ENCODE measurements around the gene TUG1. TPM values are rescaled to one million over a fixed set of nuclear protein-coding genes. Genes with fewer than 3 reads are reported as not detected.

The TUG1 gene
- total RNA-seq, 1 donor from 2014 or later: 83.0 TPM

DNA sequence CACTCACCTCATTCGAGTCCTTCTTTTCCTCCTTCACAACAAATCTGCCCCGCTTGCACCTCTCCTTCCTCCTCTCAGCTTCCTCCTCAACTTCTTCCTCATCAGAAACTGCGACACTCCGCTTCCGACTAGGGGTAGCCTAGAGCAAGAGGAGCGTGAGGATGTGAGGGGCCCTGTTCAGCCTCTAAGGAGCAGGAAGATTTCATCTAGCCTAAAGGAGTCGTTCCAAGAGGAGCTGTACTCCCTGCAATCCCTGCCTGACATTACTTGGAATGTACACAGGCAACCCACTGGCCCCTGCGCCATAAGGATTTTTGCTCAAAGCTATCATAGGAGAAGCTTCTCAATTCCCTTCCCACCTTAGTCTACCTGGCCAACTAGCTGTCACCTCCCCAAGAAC lies 35.0 kb upstream of the TUG1 start:
- Mint-ChIP-seq H3K27ac (no peak overlapping the region), H3K4me3 (no peak overlapping the region), H3K9me3 (no peaks in the 10 kb centered on the region), H3K4me1 (no peaks in the 10 kb centered on the region), H3K36me3 (ENCODE audit: low read depth) (peaks cover 87% of the 10 kb centered on the region), H3K27me3 (no peaks in the 10 kb centered on the region)
- DNase-seq (no peak), ATAC-seq (ENCODE audit: low read depth) (no peak)
- POLR2A ChIA-PET: no interaction called here
- CTCF ChIA-PET: no interaction called here
- TF ChIP-seq, protein P1, sequence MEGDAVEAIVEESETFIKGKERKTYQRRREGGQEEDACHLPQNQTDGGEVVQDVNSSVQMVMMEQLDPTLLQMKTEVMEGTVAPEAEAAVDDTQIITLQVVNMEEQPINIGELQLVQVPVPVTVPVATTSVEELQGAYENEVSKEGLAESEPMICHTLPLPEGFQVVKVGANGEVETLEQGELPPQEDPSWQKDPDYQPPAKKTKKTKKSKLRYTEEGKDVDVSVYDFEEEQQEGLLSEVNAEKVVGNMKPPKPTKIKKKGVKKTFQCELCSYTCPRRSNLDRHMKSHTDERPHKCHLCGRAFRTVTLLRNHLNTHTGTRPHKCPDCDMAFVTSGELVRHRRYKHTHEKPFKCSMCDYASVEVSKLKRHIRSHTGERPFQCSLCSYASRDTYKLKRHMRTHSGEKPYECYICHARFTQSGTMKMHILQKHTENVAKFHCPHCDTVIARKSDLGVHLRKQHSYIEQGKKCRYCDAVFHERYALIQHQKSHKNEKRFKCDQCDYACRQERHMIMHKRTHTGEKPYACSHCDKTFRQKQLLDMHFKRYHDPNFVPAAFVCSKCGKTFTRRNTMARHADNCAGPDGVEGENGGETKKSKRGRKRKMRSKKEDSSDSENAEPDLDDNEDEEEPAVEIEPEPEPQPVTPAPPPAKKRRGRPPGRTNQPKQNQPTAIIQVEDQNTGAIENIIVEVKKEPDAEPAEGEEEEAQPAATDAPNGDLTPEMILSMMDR (IDR thresholded peaks at IDR 0.05): no peak
- intact Hi-C loops (cut with micrococcal nuclease): no loop called here

DNA sequence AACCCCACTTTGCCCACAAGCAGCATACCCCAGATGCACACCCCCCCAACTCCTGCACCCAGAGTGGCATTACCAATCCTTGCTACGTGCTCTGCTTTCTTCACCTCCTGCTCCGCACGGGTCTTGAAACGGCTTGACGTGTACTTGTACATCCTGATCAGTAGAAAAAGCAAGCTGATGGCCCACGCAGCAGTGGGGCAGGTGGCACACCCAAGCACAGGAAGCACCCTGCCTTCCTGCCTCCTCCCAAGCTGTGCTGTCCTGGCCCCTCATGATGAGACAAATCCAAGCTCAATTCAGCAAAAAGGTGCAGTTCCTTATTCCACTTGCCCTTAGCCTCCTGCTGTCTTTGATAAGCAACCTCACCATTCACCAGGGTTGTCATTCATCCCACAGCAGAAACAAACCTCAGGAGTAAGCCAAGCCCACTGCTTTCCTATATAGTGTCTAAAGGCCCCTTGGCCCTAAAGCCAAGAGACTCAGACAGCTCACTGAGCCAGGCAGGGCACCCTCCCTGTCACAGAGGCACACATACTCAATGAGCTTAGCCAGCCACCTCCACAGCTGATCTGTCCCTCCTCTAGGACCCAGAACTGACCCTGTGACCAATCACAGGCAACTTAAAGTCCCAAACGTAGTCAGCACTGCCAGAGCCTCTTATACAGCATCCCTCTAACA lies 28.2 kb upstream of the TUG1 start:
- intact Hi-C loops (cut with micrococcal nuclease): no loop called here
- TF ChIP-seq, protein P1 (IDR thresholded peaks at IDR 0.05): no peak
- Mint-ChIP-seq H3K4me1 (no peaks in the 10 kb centered on the region), H3K27ac (no peak overlapping the region), H3K4me3 (no peak overlapping the region), H3K27me3 (no peaks in the 10 kb centered on the region), H3K9me3 (no peaks in the 10 kb centered on the region), H3K36me3 (ENCODE audit: low read depth) (peaks cover 90% of the 10 kb centered on the region)
- ATAC-seq (ENCODE audit: low read depth) (no peak), DNase-seq (no peak)
- POLR2A ChIA-PET: interaction anchor here (0.7 kb wide), 1 partner anchor 1471 kb away, joined by 3 read pairs; no protein-coding TSS in a partner anchor
- CTCF ChIA-PET: no interaction called here

DNA sequence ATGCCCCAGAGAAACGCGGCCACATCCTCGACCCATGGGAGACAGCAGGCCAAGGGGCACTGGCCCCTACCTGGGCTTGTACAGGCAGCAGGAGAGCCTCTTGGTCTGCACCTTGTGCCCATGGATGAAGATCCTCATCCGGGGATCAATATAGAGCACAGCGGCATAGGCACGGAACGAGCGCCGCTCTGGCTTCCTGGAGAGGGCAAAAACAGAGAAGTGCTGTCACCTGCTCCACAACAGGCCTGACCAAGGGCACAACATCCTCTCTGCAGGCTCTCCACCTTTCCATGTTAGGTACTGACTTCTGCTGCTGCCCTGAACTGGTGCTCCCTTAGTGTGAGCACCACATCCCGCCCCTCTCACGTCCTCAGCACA lies 27.7 kb upstream of the TUG1 start:
- ChIA-PET CTCF (no interaction called here), POLR2A (no interaction called here)
- Mint-ChIP-seq H3K27ac (no peak overlapping the region), H3K4me3 (no peak overlapping the region), H3K9me3 (no peaks in the 10 kb centered on the region), H3K4me1 (no peaks in the 10 kb centered on the region), H3K36me3 (ENCODE audit: low read depth) (peaks cover 90% of the 10 kb centered on the region), H3K27me3 (no peaks in the 10 kb centered on the region)
- DNase-seq: no peak
- no peak for ATAC-seq (ENCODE audit: low read depth)
- intact Hi-C loops (cut with micrococcal nuclease): no loop called here
- TF ChIP-seq, protein P1 (IDR thresholded peaks at IDR 0.05): no peak

DNA sequence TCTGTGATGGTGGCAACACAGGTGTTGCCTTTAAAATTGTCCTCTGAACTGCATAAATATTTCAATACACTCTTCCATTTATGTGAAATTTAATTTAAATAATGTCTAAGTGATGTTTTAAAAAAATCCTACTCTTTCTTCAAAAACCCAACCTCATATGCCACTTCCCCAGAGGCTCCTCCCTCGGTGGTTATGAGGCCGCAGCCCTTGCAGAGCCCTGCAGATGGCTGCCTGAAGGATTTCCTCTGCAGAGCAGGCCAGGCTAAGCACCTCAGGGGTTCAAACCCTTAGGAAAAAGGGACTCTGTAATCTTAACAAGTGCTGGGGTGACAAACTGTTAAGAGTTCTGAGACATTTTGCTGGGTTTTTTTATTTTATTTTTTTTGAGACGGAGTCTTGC lies 25.7 kb upstream of the TUG1 start:
- intact Hi-C loops (cut with micrococcal nuclease): no loop called here
- Mint-ChIP-seq H3K9me3 (no peaks in the 10 kb centered on the region), H3K4me1 (no peaks in the 10 kb centered on the region), H3K4me3 (no peak overlapping the region), H3K27ac (no peak overlapping the region), H3K36me3 (ENCODE audit: low read depth) (peaks cover 77% of the 10 kb centered on the region), H3K27me3 (no peaks in the 10 kb centered on the region)
- ChIA-PET POLR2A (no interaction called here), CTCF (no interaction called here)
- DNase-seq (no peak), ATAC-seq (ENCODE audit: low read depth) (no peak)
- TF ChIP-seq, protein P1 (IDR thresholded peaks at IDR 0.05): no peak

DNA sequence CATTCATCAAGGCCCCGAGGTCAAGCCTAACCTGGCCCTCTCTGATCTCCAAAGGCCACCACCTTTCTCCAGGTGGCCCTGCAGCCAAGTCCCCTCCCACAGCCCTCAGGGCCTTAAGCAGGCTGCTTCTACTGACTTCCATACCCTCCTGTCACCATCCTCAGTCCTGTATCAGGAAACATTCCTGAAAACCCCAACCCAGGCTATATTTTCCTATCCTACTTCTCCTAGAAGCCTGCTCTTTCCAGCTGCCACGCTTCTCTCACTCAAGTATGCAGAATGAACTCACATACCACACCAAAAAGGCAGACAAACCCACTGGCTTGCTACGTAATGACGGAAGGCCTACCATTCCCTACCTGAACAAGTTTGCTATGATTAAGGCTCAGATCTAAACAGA lies 24.1 kb upstream of the TUG1 start:
- H3K27ac Mint-ChIP-seq: no peak overlapping the region
- DNase-seq (no peak), ATAC-seq (ENCODE audit: low read depth) (no peak)
- no peaks in the 10 kb centered on the region for H3K4me1 Mint-ChIP-seq
- no peaks in the 10 kb centered on the region for H3K27me3 Mint-ChIP-seq
- H3K4me3 Mint-ChIP-seq: no peak overlapping the region
- TF ChIP-seq, protein P1 (IDR thresholded peaks at IDR 0.05): no peak
- H3K36me3 Mint-ChIP-seq (ENCODE audit: low read depth): peaks cover 78% of the 10 kb centered on the region
- ChIA-PET POLR2A (no interaction called here), CTCF (no interaction called here)
- no peaks in the 10 kb centered on the region for H3K9me3 Mint-ChIP-seq
- intact Hi-C loops (cut with micrococcal nuclease): no loop called here
